B cell (primary cell): Measurements from ENCODE around the gene MLXIP.

Experiments used
- CTCF ChIP-seq: fragments of 200-600 bp; IDR thresholded peaks from one replicate; pipeline ENCODE4 v1.8.0; 2022; ENCODE audit warnings: antibody characterized with exemption, mild to moderate bottlenecking
- EZH2 ChIP-seq: IDR thresholded peaks from 2 replicates; pipeline ENCODE4 v1.6.1; 2012; ENCODE audit warnings: borderline replicate concordance, low read depth, mild to moderate bottlenecking, moderate library complexity, low read length; ENCODE audit not compliant: insufficient read depth, poor library complexity, severe bottlenecking

- TF ChIP-seq EZH2, result no peak
- no peak for TF ChIP-seq CTCF
Observed at GRCh38 chr12:122049827-122050226, 28.7 kb upstream of the MLXIP start.
